Ovary (tissue), 9 donors: ENCODE results near the gene XIRP2. TPM values are rescaled to one million over a fixed set of nuclear protein-coding genes. Genes with fewer than 3 reads are reported as not detected.

ENCODE experiments used
- DNase-seq, 5 donors: peaks; one replicate each; pipeline ENCODE4 v3.0.0-alpha.2; 2019 to 2020
- H3K27ac ChIP-seq, 2 donors: fragments of 200-600 bp; one replicate each; pipeline versions ENCODE4 v1.5.1 to v1.8.0; 2019 to 2022
- H3K27me3 ChIP-seq: fragments of 200-600 bp; one replicate; pipeline ENCODE4 v1.8.0; 2022
- H3K36me3 ChIP-seq: fragments of 200-600 bp; sonication (generic); one replicate; pipeline ENCODE4 v1.5.1; 2019
- H3K4me1 ChIP-seq: one replicate; pipeline ENCODE4 v1.8.1; 2013; ENCODE audit warnings: mild to moderate bottlenecking, moderate library complexity; ENCODE audit not compliant: insufficient read depth
- H3K4me3 ChIP-seq: fragments of 200-600 bp; sonication (generic); one replicate; pipeline ENCODE4 v1.5.1; 2017
- H3K9me3 ChIP-seq, 2 donors: fragments of 200-600 bp in 1 of 2; sonication (generic) in 1 of 2; one replicate each; pipeline versions ENCODE4 v1.5.1 to v1.8.1; 2013 to 2019; ENCODE audit warnings: mild to moderate bottlenecking in 1 of 2, moderate library complexity in 1 of 2
- CTCF ChIP-seq, 3 donors: fragments of 450-650 bp in 2 of 3; fragments of 200-600 bp in 1 of 3; IDR thresholded peaks; one replicate each; pipeline versions ENCODE4 v1.5.1 to v1.8.0; 2016 to 2022; ENCODE audit warnings: antibody characterized with exemption in 3 of 3, mild to moderate bottlenecking in 1 of 3
- EP300 ChIP-seq: sonication (generic); formaldehyde crosslinking; IDR thresholded peaks from one replicate; pipeline ENCODE4 v1.6.1; 2017; ENCODE audit warnings: antibody characterized with exemption
- POLR2A ChIP-seq: fragments of 450-650 bp; IDR thresholded peaks from one replicate; pipeline ENCODE4 v1.6.1; 2017; ENCODE audit warnings: antibody characterized with exemption, mild to moderate bottlenecking, moderate library complexity
- WGBS, 3 donors: extraction: QIAGEN DNeasy Blood & Tissue Kit in 1 of 3; methylation state at CpG; one replicate each; pipeline versions ENCODE4 v1.1.5 to v1.1.7; 2013 to 2017; 5-methylcytosine and 5-hydroxymethylcytosine counted together
- intact Hi-C, 4 donors: fragments of 100-400 bp; cut with DNase I; formaldehyde crosslinking; loops; one replicate each; pipeline versions ENCODE4 v1.11.0 to v1.15.1; 2022 to 2023
- polyA plus RNA-seq, 2 donors: library from polyadenylated mRNA; stranded (reverse); fragments of 200-250 nt in 1 of 2; fragments of 350-450 nt in 1 of 2; fragmentation: Illumina TruSeq in 1 of 2; extraction: RNeasy Lipid Tissue Mini Kit (QIAGEN cat#74804) in 1 of 2; gene quantifications; one replicate each; pipeline ENCODE4 v1.2.3, GENCODE V29; 2013 to 2014
- total RNA-seq, 7 donors: library from RNA; depleted of rRNA in 2 of 7; stranded (reverse); fragments of >200 nt in 2 of 7; fragmentation: NEBNext Ultra II Directional in 3 of 7; extraction: Animal tissue kit (Norgen Biotek cat#: 25700) in 3 of 7; gene quantifications; one replicate each; pipeline versions ENCODE4 v1.1.0 to v1.2.4, GENCODE V29; 2016 to 2023
- donor health status: DM: no; HTN: no; CAD: no; lungs with moderate emphysema.
- donor health status: DM: no; HTN: no; CAD: no.
- donor health status: Bipolar disorder and iron deficiency.
- donor health status: DM: yes; HTN: yes; CAD: no.
- donor health status: DM: no; HTN: no; CAD: no.
- donor health status: DM: yes; HTN: yes; CAD: no.

The XIRP2 gene
- total and polyA plus RNA-seq, 9 donors, result 0.03 to 0.47 (median 0.12) TPM; not detected in 4

- TF ChIP-seq POLR2A (no peak), CTCF (IDR thresholded peaks at IDR 0.05) (no peak)
- no peaks in the 10 kb centered on the region for H3K9me3 ChIP-seq
- no peaks in the 10 kb centered on the region for H3K36me3 ChIP-seq
- no peaks in the 10 kb centered on the region for H3K27me3 ChIP-seq
- H3K27ac ChIP-seq, result no peak overlapping the region
- WGBS, 3 donors, result 81 to 90% (median 85%) methylated on average over 2 of the region's 2 CpGs
- intact Hi-C loops, result no loop called here
- H3K4me3 ChIP-seq, result no peak overlapping the region
- no peak for DNase-seq
- H3K4me1 ChIP-seq, result no peaks in the 10 kb centered on the region
These were observed 33.1 kb downstream of the XIRP2 start for GRCh38 chr2:166921261-166921896.

- H3K27me3 ChIP-seq, result no peaks in the 10 kb centered on the region
- no peaks in the 10 kb centered on the region for H3K36me3 ChIP-seq
- no peak overlapping the region for H3K27ac ChIP-seq
- no peaks in the 10 kb centered on the region for H3K9me3 ChIP-seq
- TF ChIP-seq POLR2A (no peak), CTCF (IDR thresholded peaks at IDR 0.05) (no peak), EP300 (no peak)
- intact Hi-C loops, result no loop called here
- no peak for DNase-seq
- no peak overlapping the region for H3K4me3 ChIP-seq
- no peaks in the 10 kb centered on the region for H3K4me1 ChIP-seq
These were observed 36.7 kb downstream of the XIRP2 start for GRCh38 chr2:166924967-166925366.

- Histone ChIP-seq H3K27ac (no peak overlapping the region), H3K27me3 (no peaks in the 10 kb centered on the region), H3K9me3 (no peaks in the 10 kb centered on the region), H3K4me1 (no peaks in the 10 kb centered on the region), H3K4me3 (no peak overlapping the region), H3K36me3 (no peaks in the 10 kb centered on the region)
- DNase-seq, result no peak
- TF ChIP-seq CTCF (IDR thresholded peaks at IDR 0.05) (no peak), POLR2A (no peak), EP300 (no peak)
- intact Hi-C loops, result no loop called here
- 52 to 79% (median 63%) methylated on average over 1 of the region's 1 CpG for WGBS, 3 donors
These were observed 38.4 kb downstream of the XIRP2 start for GRCh38 chr2:166926657-166927056.

- Histone ChIP-seq H3K36me3 (no peaks in the 10 kb centered on the region), H3K4me1 (no peaks in the 10 kb centered on the region), H3K27me3 (no peaks in the 10 kb centered on the region), H3K4me3 (no peak overlapping the region), H3K27ac (no peak overlapping the region), H3K9me3 (no peaks in the 10 kb centered on the region)
- TF ChIP-seq CTCF (IDR thresholded peaks at IDR 0.05) (no peak), POLR2A (no peak), EP300 (no peak)
- DNase-seq, result no peak
- WGBS, 3 donors, result 93 to 94% (median 93%) methylated on average over 1 of the region's 1 CpG
- intact Hi-C loops, result no loop called here
These were observed 43.8 kb downstream of the XIRP2 start for GRCh38 chr2:166932032-166932431.
